ENCODE measurements around the gene HMGXB4. TPM values are rescaled to one million over a fixed set of nuclear protein-coding genes. Genes with fewer than 3 reads are reported as not detected.

Gene HMGXB4
- total and polyA plus RNA-seq, 2 of the 13 experiments (the other 11 are each of a cell fraction or from before 2014, with no cell fraction given) = 13.9 to 16.3 TPM

DNA sequence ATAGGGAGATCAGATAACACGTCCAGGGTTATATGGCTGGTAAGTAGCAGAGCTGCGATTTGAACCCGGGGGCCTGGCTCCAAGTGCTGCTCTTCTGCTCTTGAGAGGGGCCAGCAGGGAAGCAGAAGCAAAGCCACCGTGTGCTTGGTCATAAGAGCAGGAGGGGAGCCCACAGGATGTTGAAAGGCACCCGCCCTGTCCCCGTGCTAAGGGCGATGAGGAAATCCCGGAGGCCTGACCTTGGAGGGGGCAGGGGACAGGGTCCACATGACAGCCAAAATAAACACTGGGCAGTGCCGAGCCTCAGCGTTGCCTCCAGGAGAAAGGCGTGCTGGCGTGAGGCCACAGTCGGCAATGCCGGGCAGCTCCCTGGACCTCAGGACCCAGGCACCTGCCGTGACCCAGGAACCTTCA, 71.2 kb downstream of the HMGXB4 start (continued):
- TF ChIP-seq SPEN (CRISPR knock-in tag; IDR thresholded peaks at IDR 0.05; ENCODE audit: low read depth) (peak; percentile 83), ZNF350 (CRISPR knock-in tag; IDR thresholded peaks at IDR 0.05; ENCODE audit: borderline replicate concordance, low read depth) (peak; percentile 98), IKZF1 (IDR thresholded peaks at IDR 0.05) (no peak), ZNF329 (CRISPR knock-in tag; IDR thresholded peaks at IDR 0.05; ENCODE audit: low read depth) (peak; percentile 71; the same call in 1 of the 2 replicates), ETV6 (CRISPR knock-in tag; conservative IDR thresholded peaks at IDR 0.05) (0 out of 2 replicates have a peak, but pooled peaks have one; percentile 42), ZNF761 (CRISPR knock-in tag; conservative IDR thresholded peaks at IDR 0.05) (peak; percentile 90), ZFP1 (CRISPR knock-in tag; IDR thresholded peaks at IDR 0.05) (peak; percentile 91), KLF9 (CRISPR knock-in tag; IDR thresholded peaks at IDR 0.05; ENCODE audit: low read depth) (no peak), YEATS4 (CRISPR knock-in tag; IDR thresholded peaks at IDR 0.05; ENCODE audit: borderline replicate concordance) (peak; percentile 92), SCMH1 (CRISPR knock-in tag; IDR thresholded peaks at IDR 0.05; ENCODE audit: borderline replicate concordance) (no peak), REPIN1 (CRISPR knock-in tag; IDR thresholded peaks at IDR 0.05; ENCODE audit: borderline replicate concordance, low read depth) (peak; percentile 94), ESRRA (CRISPR knock-in tag; IDR thresholded peaks at IDR 0.05; ENCODE audit: low read depth) (peak; percentile 98), ZNF367 (CRISPR knock-in tag; IDR thresholded peaks at IDR 0.05; ENCODE audit: borderline replicate concordance) (no peak), SRY (CRISPR knock-in tag; IDR thresholded peaks at IDR 0.05) (0 out of 2 replicates have a peak, but pooled peaks have one; percentile 46)
- TF ChIP-seq, protein P1, sequence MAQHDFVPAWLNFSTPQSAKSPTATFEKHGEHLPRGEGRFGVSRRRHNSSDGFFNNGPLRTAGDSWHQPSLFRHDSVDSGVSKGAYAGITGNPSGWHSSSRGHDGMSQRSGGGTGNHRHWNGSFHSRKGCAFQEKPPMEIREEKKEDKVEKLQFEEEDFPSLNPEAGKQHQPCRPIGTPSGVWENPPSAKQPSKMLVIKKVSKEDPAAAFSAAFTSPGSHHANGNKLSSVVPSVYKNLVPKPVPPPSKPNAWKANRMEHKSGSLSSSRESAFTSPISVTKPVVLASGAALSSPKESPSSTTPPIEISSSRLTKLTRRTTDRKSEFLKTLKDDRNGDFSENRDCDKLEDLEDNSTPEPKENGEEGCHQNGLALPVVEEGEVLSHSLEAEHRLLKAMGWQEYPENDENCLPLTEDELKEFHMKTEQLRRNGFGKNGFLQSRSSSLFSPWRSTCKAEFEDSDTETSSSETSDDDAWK (CRISPR knock-in tag; IDR thresholded peaks at IDR 0.05) = no peak
- TF ChIP-seq, protein P2, sequence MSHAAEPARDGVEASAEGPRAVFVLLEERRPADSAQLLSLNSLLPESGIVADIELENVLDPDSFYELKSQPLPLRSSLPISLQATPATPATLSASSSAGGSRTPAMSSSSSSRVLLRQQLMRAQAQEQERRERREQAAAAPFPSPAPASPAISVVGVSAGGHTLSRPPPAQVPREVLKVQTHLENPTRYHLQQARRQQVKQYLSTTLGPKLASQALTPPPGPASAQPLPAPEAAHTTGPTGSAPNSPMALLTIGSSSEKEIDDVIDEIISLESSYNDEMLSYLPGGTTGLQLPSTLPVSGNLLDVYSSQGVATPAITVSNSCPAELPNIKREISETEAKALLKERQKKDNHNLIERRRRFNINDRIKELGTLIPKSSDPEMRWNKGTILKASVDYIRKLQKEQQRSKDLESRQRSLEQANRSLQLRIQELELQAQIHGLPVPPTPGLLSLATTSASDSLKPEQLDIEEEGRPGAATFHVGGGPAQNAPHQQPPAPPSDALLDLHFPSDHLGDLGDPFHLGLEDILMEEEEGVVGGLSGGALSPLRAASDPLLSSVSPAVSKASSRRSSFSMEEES (CRISPR knock-in tag; IDR thresholded peaks at IDR 0.05) = peak; percentile 100
- TF ChIP-seq, protein P3, sequence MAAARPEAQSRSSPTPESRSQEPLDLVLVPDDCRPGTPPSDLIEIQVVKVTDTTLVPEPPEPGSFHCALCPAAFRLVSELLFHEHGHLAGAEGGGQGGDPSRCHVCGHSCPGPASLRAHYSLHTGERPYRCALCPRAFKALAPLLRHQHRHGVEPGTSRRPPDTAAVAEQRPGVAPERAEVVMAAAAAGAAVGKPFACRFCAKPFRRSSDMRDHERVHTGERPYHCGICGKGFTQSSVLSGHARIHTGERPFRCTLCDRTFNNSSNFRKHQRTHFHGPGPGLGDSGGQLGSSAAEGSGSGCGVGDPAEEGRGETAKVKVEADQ (CRISPR knock-in tag; IDR thresholded peaks at IDR 0.05; ENCODE audit: borderline replicate concordance) = no peak
- TF ChIP-seq, protein P4, sequence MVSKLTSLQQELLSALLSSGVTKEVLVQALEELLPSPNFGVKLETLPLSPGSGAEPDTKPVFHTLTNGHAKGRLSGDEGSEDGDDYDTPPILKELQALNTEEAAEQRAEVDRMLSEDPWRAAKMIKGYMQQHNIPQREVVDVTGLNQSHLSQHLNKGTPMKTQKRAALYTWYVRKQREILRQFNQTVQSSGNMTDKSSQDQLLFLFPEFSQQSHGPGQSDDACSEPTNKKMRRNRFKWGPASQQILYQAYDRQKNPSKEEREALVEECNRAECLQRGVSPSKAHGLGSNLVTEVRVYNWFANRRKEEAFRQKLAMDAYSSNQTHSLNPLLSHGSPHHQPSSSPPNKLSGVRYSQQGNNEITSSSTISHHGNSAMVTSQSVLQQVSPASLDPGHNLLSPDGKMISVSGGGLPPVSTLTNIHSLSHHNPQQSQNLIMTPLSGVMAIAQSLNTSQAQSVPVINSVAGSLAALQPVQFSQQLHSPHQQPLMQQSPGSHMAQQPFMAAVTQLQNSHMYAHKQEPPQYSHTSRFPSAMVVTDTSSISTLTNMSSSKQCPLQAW (CRISPR knock-in tag; IDR thresholded peaks at IDR 0.05) = peak; percentile 94
- TF ChIP-seq, protein P5, sequence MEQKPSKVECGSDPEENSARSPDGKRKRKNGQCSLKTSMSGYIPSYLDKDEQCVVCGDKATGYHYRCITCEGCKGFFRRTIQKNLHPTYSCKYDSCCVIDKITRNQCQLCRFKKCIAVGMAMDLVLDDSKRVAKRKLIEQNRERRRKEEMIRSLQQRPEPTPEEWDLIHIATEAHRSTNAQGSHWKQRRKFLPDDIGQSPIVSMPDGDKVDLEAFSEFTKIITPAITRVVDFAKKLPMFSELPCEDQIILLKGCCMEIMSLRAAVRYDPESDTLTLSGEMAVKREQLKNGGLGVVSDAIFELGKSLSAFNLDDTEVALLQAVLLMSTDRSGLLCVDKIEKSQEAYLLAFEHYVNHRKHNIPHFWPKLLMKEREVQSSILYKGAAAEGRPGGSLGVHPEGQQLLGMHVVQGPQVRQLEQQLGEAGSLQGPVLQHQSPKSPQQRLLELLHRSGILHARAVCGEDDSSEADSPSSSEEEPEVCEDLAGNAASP (CRISPR knock-in tag; IDR thresholded peaks at IDR 0.05; ENCODE audit: borderline replicate concordance) = peak; percentile 95
- TF ChIP-seq, protein P6, sequence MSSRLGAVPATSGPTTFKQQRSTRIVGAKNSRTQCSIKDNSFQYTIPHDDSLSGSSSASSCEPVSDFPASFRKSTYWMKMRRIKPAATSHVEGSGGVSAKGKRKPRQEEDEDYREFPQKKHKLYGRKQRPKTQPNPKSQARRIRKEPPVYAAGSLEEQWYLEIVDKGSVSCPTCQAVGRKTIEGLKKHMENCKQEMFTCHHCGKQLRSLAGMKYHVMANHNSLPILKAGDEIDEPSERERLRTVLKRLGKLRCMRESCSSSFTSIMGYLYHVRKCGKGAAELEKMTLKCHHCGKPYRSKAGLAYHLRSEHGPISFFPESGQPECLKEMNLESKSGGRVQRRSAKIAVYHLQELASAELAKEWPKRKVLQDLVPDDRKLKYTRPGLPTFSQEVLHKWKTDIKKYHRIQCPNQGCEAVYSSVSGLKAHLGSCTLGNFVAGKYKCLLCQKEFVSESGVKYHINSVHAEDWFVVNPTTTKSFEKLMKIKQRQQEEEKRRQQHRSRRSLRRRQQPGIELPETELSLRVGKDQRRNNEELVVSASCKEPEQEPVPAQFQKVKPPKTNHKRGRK (CRISPR knock-in tag; IDR thresholded peaks at IDR 0.05) = 0 out of 2 replicates have a peak, but pooled peaks have one; percentile 31

Measured in HepG2 (cell line).